IPS DF 4.7 (cell line): ENCODE results near the gene SLC6A17.

Experiments
- DNase-seq: peaks from one replicate; pipeline ENCODE4 v3.0.0-alpha.2; 2013; ENCODE audit warnings: low spot score; ENCODE audit errors: extremely low read depth

Gene SLC6A17

DNA sequence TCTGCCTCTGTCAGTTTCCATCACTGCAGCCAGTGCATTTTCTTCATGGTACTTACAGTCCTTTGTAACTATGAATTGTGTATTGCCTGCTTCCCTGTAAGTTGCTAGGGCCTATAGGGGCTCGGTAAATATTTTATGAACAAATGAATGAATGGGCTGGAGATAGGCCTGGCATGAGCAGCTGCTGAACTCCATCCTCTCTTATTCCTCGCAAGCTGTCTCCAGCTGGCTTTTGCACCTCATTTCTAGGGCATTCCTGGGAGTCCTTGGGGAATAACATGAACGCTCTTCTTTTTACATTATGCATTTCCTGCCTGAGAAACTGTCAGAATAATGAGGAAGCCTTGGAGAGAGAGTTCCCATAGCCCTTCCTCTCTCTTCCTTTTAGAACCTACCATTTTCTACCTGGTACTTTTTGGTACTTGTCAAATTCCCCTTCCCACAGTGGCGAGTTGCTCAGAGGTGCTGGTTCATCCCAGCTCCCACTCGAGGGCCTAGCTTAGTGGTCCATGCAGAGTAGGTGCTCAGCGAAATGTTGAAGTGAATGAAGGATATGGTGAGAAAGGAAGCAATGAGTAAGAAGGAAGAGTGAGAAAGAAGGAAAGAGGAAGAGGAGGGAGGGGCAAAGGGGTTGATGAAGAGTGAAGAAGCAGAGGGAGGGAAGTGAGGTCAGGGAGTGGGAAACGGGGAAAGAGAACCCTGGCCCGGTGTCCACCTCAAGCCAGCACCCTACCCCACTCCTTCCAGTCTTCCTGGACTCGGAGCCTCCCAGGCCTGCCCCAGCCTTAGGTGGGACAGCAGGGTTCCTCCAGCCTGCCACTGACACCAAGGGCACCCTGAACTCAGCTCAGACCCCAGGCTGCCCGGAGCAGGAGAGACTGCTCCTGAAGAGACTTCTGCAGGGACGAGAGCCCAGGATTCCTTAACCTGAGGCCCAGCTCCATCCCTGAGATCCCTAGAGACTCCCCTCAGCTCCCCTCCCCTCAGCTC is 89.4 kb downstream of the SLC6A17 start:
- DNase-seq = no peak

DNA sequence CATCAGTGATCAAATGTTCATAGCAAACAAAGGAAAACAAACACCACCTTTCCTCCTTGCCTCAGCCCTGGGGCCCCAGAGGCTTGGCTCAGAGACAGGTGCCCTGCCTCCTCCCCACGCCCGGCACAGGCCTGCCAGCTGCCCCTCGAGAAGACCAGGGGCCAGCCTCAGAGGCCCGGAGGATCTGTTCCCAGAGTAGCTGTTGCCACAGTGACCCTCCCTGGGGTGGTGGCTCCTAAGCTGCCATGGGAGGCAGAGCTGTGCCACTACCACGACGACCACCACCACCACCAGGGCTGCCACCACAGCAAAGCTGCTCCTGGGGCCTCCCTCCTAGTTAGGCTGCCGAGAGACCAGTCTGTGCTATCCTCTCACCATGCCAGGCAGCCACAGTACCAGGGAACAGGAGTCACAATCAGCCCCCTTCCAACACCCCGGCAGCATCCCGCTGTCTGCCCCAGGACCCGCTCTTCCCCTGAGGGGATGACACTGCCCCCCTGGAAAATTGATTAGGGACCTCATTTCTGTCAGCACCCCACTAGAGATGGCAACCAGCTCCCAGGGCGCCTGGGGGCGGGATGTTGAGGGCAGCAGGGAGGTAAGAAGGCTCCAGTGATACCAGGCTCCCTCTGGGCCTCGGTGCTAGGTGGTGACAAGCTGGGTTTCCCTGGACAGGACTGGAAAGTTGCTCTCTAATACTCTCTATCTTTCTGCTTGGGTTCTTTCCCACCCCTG is 90.3 kb downstream of the SLC6A17 start:
- no peak for DNase-seq

GRCh38 chr1:110241516-110241915 is 91.2 kb downstream of the SLC6A17 start:
- DNase-seq = no peak

DNA sequence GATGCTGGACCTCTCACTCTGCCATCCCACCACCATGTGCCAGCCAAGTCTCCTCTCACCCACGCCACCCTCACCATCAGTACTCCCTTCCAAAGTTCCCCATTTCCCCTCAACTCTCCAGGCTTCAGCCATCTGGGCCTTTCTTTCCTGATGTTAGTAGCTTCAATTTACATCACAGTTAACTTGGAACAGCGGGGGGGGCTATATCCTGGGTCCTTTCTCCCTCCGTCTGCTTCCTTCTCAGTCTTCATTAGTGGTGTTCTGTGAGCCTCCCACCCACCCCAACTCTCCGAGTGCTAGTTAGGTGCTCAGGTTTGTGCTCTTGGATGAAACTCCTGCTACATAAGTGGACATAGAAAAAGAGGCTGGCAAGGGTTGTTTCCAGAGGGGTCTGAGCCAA is 91.8 kb downstream of the SLC6A17 start:
- DNase-seq = no peak

GRCh38 chr1:110242731-110243130 is 92.4 kb downstream of the SLC6A17 start:
- DNase-seq = no peak

GRCh38 chr1:110243146-110243545 is 92.9 kb downstream of the SLC6A17 start:
- no peak for DNase-seq

DNA sequence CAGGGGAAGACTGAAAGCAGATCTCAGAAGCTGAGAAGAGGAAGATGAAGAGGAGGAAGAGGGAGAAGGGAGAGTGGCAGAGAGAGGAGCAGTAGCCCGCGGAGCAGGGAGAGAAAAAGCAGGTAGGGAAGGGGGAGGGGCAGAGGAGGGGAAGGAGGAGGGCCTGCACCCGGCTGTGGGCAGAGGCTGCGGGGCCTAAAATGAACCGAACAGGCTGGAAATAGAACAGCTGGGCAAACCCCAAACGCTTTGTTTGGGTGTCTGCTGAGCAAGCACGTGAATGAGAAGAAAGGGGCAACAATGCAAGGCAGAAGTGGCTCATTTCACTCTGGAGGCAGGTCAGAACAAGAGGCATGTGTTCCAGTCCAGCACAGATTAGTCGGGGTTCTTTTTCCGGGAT is 93.3 kb downstream of the SLC6A17 start:
- DNase-seq = no peak

DNA sequence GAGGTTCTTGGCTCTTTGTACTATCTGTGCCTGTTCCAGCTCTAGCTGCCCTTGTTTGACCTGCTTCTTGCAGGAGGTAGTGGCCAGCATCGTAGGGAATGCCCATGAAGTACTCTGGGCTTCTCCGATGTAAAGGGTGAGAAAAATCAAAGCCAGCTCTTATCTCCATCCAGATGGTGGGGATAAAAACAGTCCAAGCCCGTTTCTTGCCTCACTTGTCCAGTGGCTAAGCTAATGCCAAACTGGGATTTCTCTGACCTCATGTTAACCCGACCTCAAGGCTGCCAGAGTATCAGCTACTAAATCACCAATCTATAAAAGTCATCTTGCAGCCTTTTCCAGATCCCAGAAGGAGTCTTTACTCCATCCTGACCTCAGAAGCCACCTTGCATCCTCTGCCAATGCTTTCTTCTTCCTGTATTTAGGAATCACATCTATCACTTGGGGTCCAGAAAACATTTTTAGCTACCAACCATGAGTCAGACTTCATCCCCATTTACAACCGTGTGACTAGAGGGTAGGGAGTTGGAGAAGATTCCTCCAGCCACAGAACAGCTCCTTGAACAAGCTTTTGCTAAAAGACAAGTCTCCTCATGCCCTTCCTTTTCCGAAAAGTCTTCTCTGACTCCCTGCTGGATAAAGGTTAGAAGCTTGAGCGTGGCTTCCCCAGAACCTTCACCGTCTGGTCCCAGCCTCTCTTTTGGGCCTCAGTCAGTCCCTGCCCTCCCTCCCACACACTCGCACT is 95.8 kb downstream of the SLC6A17 start:
- no peak for DNase-seq

GRCh38 chr1:110248746-110249145 is 98.5 kb downstream of the SLC6A17 start:
- DNase-seq = no peak

DNA sequence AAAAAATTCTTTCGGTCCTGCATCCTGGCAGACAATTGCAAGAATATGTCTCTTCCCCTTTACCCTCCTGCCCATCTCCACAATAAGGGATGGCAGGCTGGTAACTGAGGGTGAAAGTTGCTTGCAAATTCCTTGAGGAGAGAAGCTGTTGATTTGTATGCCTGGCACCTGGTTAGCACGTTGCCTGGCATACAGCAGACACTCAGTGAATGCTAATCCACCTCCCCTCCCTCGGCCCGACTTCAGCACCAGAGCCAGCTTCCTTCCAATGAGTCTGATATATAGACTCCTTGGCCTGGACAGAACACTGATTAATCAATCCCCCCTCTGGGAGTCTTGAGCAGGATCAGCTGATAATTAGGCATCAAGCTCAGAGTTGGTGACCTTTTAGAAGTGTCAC is 99.0 kb downstream of the SLC6A17 start:
- no peak for DNase-seq

DNA sequence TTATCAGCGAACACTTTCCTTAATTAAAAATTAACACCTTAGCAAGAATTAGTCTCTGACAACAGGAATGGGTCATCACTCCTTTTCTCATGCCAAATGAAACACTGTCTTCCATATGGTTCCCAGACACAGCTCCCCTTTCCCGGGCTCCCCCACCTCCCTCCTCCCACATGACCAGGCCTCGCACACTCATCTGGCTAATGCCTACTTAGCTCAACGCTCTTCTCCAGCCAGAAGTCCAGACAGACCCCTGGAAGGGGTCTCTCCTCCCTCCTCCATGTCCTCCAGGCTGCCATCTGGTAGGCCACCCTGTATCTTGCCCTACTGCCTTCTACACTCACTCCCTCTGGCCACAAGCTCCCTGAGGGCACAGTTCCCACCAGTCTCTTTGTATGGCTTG is 99.7 kb downstream of the SLC6A17 start:
- no peak for DNase-seq

DNA sequence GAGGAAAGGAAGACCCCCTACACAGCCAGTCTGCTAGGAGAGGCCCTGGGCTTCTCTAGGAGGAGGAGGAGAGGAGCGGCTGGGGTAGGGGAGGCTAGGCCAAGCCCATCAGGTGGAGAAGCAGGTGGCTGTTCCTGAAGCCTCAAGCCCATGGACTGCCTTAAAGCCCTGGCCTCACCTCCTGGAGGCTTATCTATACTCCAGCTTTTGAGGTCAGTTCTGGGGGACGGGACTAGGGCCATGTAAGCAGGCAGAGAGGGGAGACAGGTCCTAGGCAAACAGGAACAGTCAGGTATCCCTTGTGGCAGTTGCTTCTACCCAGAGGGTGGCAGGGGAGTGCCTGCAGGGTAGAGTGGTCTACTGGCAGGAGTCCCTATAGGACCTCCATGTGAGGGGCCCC is 100.5 kb downstream of the SLC6A17 start:
- DNase-seq = no peak
